Left renal pelvis (tissue), 4 donors: ENCODE results near the gene HRAS. TPM values are rescaled to one million over a fixed set of nuclear protein-coding genes. Genes with fewer than 3 reads are reported as not detected.

Experiments
- DNase-seq, 4 donors: peaks; one replicate each; pipeline ENCODE4 v3.0.0-alpha.2; 2013; ENCODE audit warnings: low read depth in 4 of 4, low spot score in 3 of 4
- polyA plus RNA-seq, 4 donors: library from polyadenylated mRNA; unstranded; fragments of 120-200 nt; gene quantifications; one replicate each; pipeline ENCODE4 v1.2.1, GENCODE V29; 2013; ENCODE audit not compliant: insufficient read length in 4 of 4

The HRAS gene
- polyA plus RNA-seq, 4 donors, result 30.9 to 55.9 (median 41.2) TPM

DNA sequence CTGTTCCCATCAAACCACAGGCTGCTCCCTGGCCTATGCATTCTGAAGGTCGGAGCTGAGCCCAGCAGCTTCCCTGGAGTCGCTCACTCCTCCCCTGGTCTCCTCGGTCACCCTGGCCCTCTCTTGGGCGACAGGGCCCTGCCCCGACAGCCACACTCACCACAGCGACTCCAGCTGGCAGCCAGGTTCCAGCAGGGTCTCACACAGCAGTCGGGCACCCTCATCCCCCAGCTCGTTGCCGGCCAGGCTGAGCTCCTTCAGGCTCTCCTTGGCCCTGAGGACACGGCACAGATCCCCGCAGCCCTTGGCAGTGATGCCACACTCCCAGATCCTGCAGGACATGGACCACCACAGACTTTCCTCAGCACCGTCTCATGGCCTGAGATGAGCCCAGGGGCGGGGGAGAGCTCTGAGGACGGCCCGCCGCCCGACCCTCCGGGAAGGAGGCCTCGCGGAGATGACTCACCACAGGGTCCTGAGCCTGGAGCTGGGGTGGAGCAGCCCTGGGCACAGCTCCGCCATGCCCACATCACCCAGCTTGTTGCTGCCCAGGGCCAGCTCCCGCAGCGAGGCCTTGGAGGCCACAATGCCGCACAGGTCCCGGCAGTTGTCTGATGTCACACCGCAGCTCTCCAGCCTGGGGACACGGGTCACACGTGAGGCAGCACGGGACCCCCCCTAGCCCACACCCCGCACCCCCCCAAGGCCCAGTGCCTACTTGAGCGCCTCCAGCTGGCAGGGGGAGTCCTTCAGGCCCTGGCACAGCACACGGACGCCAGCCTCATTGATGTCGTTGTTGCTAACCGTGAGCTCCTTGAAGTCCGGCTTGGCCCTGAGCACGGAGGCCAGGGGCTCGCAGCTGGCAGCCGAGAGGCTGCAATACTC lies 36.8 kb downstream of the HRAS start:
- DNase-seq, result no peak

DNA sequence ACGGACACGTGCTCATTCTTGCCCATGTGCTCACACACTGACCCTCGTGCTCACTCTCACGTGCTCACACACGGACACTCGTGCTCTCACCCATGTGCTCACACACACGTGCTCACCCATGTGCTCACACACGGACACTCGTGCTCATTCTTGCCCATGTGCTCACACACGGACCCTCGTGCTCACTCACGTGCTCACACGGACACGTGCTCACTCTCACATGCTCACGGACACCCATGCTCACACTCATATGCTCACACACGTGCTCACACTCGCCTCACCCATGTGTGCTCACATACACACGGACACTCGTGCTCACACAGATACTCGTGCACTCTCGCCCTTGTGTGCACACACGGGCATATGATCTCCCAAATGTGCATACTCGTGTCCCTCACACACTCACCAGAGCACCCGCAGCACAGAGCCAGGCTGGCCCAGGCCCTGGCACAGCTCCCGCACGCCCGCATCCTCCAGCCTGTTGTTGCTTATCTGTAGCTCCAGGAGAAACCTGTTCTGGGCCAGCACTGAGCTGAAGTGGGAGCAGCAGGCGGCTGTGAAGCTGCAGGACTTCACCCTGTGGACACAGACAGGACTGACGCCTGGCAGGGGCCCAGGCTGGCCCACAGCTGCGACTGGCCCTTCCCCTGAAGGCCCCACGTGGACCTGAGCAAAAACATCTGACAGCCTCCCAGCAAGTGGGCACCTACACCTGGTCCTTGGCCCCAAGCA lies 37.6 kb downstream of the HRAS start:
- no peak for DNase-seq

DNA sequence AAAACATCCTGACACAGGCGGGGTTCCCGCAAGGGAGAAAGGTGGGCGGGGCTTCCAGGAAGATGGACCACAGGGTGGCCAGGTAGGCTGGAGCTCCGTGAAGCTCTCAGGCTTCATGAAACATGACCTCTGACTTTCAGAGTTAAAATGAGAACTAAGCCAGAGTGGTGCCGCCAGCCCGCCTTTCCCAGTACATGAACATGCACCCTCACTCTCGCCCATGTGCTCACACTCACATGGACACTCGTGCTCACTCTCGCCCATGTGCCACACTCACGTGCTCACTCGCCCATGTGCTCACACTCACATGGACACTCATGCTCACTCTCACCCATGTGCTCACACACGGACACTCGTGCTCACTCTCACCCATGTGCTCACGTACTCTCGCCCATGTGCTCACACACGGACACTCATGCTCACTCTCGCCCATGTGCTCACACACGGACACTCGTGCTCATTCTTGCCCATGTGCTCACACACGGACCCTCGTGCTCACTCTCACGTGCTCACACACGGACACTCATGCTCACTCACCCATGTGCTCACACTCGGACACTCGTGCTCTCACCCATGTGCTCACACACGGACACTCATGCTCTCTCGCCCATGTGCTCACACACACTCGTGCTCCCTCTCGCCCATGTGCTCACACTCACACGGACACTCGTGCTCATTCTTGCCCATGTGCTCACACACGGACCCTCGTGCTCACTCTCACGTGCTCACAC lies 38.4 kb downstream of the HRAS start:
- DNase-seq, result no peak

DNA sequence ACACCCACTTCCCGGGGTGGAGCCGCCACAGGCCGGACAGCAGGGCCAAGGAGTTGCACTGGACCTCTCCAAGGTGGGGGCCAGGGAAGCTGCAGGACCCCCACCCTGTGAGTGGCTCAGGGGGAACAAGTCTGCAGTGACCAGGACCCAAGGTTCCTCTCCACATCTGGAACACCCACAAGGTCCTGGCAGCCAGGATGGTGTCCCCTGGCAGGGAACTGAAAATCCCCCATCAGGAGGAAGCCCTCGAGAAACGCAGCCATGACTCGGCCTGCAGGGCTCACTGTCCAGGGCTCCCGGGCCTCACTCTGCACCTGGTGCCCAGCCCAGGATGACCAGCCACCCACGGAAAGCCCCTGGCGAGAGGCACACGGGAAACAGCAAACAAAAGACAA lies 39.8 kb downstream of the HRAS start:
- no peak for DNase-seq

- no peak for DNase-seq
Measured at GRCh38 chr11:494761-495536, 40.4 kb downstream of the HRAS start.

GRCh38 chr11:492427-493226 lies 42.7 kb downstream of the HRAS start:
- no peak for DNase-seq

DNA sequence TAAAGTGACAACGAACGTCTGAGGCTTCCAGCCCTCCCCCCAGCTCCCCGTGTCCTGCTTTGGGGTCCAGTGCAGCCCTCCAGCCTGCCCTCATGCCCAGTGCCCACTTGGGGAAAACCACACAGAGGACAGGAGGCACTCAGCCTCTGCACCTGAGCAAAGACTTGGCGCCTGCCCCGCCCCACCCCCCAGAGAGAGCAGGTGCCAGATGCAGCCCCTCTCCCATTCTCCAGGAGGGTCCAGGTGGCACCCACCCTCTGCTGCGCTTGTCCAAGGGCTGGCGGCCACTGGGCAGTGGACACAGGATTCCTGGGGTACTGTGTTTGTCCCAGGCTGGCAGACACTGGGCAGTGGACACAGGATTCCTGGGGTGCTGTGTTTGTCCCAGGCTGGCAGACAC lies 44.0 kb downstream of the HRAS start:
- DNase-seq, result no peak

DNA sequence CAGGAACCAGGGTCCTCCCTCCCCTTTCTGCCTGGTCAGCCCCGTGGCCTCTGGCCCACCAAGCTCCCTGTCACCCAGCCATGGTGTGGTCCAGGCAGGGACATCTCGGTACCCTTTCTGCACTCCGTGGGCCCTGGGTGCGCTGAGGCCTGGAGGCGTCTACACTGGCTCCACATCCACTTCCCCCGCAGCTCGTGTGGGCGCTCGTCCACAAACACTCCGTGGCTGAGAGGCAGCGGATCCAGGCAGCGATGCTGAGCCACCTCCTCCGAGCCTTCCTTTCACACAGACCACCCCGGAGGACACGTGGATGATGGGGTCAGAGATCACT lies 44.5 kb downstream of the HRAS start:
- DNase-seq, result no peak

- DNase-seq, result no peak
Measured at GRCh38 chr11:490186-490929, 45.0 kb downstream of the HRAS start.

DNA sequence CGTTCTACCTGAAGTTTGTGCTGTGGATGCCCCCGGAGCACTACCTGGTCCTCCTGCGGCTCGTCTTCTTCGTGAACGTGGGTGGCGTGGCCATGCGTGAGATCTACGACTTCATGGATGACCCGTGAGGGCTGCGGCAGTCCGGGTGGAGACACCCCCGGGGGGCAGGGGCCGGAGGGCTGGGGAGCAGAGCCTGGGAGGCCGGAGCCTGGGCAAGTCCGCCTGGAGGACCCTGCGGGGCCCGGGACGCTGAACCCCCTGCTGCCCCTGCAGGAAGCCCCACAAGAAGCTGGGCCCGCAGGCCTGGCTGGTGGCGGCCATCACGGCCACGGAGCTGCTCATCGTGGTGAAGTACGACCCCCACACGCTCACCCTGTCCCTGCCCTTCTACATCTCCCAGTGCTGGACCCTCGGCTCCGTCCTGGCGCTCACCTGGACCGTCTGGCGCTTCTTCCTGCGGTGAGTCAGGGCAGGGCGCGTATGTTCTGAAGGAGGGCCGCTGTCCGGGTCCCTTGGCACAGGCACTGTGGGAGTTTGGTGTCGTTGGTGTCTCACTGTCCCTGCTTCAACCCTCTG lies 45.7 kb downstream of the HRAS start:
- DNase-seq, result no peak

DNA sequence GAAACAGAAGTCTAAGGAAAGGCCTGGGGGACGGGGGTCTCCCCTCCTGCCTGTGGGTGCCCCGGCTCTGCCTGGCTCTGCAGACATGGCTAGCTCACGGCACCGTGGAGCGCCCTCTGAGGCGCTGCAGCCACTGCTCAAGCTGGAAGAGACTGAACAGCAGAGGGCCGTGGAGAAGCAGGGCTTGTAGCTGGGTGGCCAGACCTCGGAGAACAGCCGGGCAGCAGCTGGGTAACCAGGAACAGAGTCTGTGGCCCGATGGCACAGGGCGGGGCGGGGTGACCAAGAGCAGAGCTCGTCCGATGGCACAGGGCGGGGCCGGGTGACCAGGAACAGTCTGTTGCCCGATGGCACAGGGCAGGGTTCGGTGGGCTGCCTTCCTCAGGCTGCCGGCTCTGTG lies 46.4 kb downstream of the HRAS start:
- DNase-seq, result no peak

DNA sequence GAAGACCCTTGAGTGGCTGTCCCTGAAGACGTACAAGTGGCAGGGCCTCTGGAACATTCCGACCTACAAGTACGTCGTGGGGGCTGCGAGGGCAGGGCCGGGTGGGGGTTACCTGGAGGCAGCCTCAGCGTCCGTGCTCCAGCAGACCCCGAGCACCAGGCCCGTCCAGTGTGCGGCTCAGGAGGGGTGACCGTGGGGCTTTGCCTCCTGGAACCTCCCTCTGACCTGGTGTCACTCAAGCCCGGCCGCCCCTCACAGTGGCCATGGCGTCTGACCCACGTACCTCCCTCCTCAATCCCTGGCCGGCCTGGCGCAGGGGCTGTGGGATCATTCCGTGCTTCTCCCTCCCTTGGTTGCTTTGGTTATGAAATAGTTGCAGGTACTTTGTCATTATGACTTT lies 46.8 kb downstream of the HRAS start:
- no peak for DNase-seq

GRCh38 chr11:488062-488461 lies 47.3 kb downstream of the HRAS start:
- no peak for DNase-seq

- DNase-seq, result no peak
Measured at GRCh38 chr11:487571-488021, 47.8 kb downstream of the HRAS start.

- DNase-seq, result no peak
Measured at GRCh38 chr11:486189-486588, 49.2 kb downstream of the HRAS start.

GRCh38 chr11:484616-485015 lies 50.8 kb downstream of the HRAS start:
- no peak for DNase-seq
